CD14-positive monocyte (primary cell): Measurements from ENCODE around the gene MAML3. TPM values are rescaled to one million over a fixed set of nuclear protein-coding genes. Genes with fewer than 3 reads are reported as not detected.

ENCODE experiments used
- DNase-seq, 3 donors: peaks; one replicate each; pipeline ENCODE4 v3.0.0-alpha.2; 2011 to 2022
- H2AFZ ChIP-seq: 2 replicates; pipeline ENCODE4 v1.6.0; 2012; ENCODE audit warnings: mild to moderate bottlenecking, low read depth, low read length, inconsistent platforms; ENCODE audit not compliant: insufficient read depth, poor library complexity, severe bottlenecking
- H3K27ac ChIP-seq, 2 donors: 1 replicate in 1 of 2; 2 replicates in 1 of 2; pipeline ENCODE4 v1.5.1; 2012 to 2013; ENCODE audit warnings: low read length in 2 of 2, control low read depth in 1 of 2, inconsistent platforms in 1 of 2, low read depth in 1 of 2, mild to moderate bottlenecking in 1 of 2
- H3K27me3 ChIP-seq, 2 donors: one replicate each; pipeline versions ENCODE4 v1.6.0 to v1.6.1; 2011 to 2013; ENCODE audit warnings: low read length in 2 of 2; ENCODE audit not compliant: control insufficient read depth in 2 of 2, insufficient read depth in 2 of 2
- H3K36me3 ChIP-seq, 2 donors: replicated peaks in 1 of 2; 1 replicate in 1 of 2; 2 replicates in 1 of 2; pipeline versions ENCODE4 v1.5.1 to v1.6.1; 2012 to 2013; ENCODE audit warnings: low read length in 2 of 2, control low read depth in 1 of 2, inconsistent platforms in 1 of 2, mild to moderate bottlenecking in 1 of 2; ENCODE audit not compliant: insufficient read depth in 2 of 2, control insufficient read depth in 1 of 2
- H3K4me1 ChIP-seq, 2 donors: 1 replicate in 1 of 2; 2 replicates in 1 of 2; pipeline versions ENCODE4 v1.5.1 to v1.6.1; 2012 to 2013; ENCODE audit warnings: low read length in 2 of 2, control low read depth in 1 of 2, inconsistent platforms in 1 of 2, mild to moderate bottlenecking in 1 of 2, moderate library complexity in 1 of 2; ENCODE audit not compliant: insufficient read depth in 2 of 2, control insufficient read depth in 1 of 2
- H3K4me2 ChIP-seq: replicated peaks from 2 replicates; pipeline ENCODE3; 2012; ENCODE audit warnings: low read length, moderate library complexity, mild to moderate bottlenecking; ENCODE audit not compliant: poor library complexity, severe bottlenecking; ENCODE audit errors: extremely low read depth
- H3K4me3 ChIP-seq, 3 experiments: fragments of 200-600 bp in 1 of 3; sonication (generic) in 1 of 3; replicated peaks in 1 of 3; 1 replicate in 2 of 3; 2 replicates in 1 of 3; pipeline ENCODE4 v1.5.1; 2011 to 2013; ENCODE audit warnings: low read length in 3 of 3, mild to moderate bottlenecking in 3 of 3, control low read depth in 2 of 3, low read depth in 2 of 3, inconsistent platforms in 1 of 3, moderate library complexity in 1 of 3
- H3K79me2 ChIP-seq: 2 replicates; pipeline ENCODE4 v1.6.0; 2012; ENCODE audit warnings: mild to moderate bottlenecking, control low read depth, inconsistent platforms, low read length, moderate library complexity; ENCODE audit not compliant: insufficient read depth
- H3K9ac ChIP-seq: 2 replicates; pipeline ENCODE4 v1.6.0; 2017; ENCODE audit warnings: low read length, mild to moderate bottlenecking; ENCODE audit not compliant: insufficient read depth, poor library complexity, severe bottlenecking
- H3K9me3 ChIP-seq, 2 donors: replicated peaks in 1 of 2; 1 replicate in 1 of 2; 2 replicates in 1 of 2; pipeline versions ENCODE4 v1.5.1 to v1.6.1; 2012 to 2013; ENCODE audit warnings: low read length in 2 of 2, control low read depth in 1 of 2; ENCODE audit not compliant: control insufficient read depth in 1 of 2, insufficient read depth in 1 of 2
- H4K20me1 ChIP-seq: 2 replicates; pipeline ENCODE4 v1.6.0; 2012; ENCODE audit warnings: mild to moderate bottlenecking, low read length, control low read depth, moderate library complexity; ENCODE audit not compliant: insufficient read depth
- H3K27ac Mint-ChIP-seq, 7 donors: one replicate each; pipeline ENCODE4 v1.8.0; 2020; ENCODE audit warnings: mild to moderate bottlenecking in 7 of 7, mixed read lengths in 7 of 7, moderate library complexity in 6 of 7, inconsistent platforms in 2 of 7
- H3K27me3 Mint-ChIP-seq, 3 donors: one replicate each; pipeline ENCODE4 v1.8.0; 2021 to 2022; ENCODE audit warnings: low read depth in 3 of 3, mild to moderate bottlenecking in 3 of 3, mixed read lengths in 3 of 3, moderate library complexity in 3 of 3, inconsistent platforms in 1 of 3
- H3K36me3 Mint-ChIP-seq, 2 donors: one replicate each; pipeline ENCODE4 v1.8.0; 2020; ENCODE audit warnings: mixed read lengths in 2 of 2, inconsistent platforms in 1 of 2, mild to moderate bottlenecking in 1 of 2
- H3K4me1 Mint-ChIP-seq: one replicate; pipeline ENCODE4 v1.8.0; 2020; ENCODE audit warnings: mild to moderate bottlenecking, mixed read lengths
- H3K4me3 Mint-ChIP-seq, 2 donors: one replicate each; pipeline ENCODE4 v1.8.0; 2020; ENCODE audit warnings: mild to moderate bottlenecking in 2 of 2, mixed read lengths in 2 of 2, moderate library complexity in 1 of 2
- H3K9me3 Mint-ChIP-seq, 7 donors: one replicate each; pipeline ENCODE4 v1.8.0; 2020 to 2022; ENCODE audit warnings: mixed read lengths in 7 of 7, mild to moderate bottlenecking in 6 of 7, moderate library complexity in 6 of 7, inconsistent platforms in 2 of 7
- CTCF ChIP-seq: fragments of 200-600 bp; IDR thresholded peaks from one replicate; pipeline ENCODE4 v1.8.0; 2022; ENCODE audit warnings: antibody characterized with exemption, mild to moderate bottlenecking
- WGBS: methylation state at CpG from one replicate; pipeline ENCODE4 v1.1.5; 2013; ENCODE audit warnings: missing lambda C conversion rate; ENCODE audit not compliant: insufficient coverage; 5-methylcytosine and 5-hydroxymethylcytosine counted together
- intact Hi-C, 2 donors: fragments of 100-400 bp; cut with micrococcal nuclease; formaldehyde crosslinking; loops; one replicate each; pipeline versions ENCODE4 v1.15.0 to v1.15.1; 2023
- polyA plus RNA-seq, 3 donors: library from polyadenylated mRNA; depleted of rRNA in 1 of 3; unstranded in 2 of 3; stranded (reverse) in 1 of 3; fragments of 300-500 nt in 2 of 3; fragments of >200 nt in 1 of 3; fragmentation: Illumina TruSeq in 2 of 3; gene quantifications; 1 replicate in 2 of 3; 2 replicates in 1 of 3; pipeline ENCODE4 v1.2.3, GENCODE V29; 2012 to 2021

Gene MAML3
- polyA plus RNA-seq, 3 donors = 1.5 to 6.5 (median 2.3) TPM

GRCh38 chr4:139940600-139940999 is 213.4 kb downstream of the MAML3 start:
- Histone ChIP-seq H2AFZ (no peak overlapping the region), H4K20me1 (peaks cover 3% of the 10 kb centered on the region), H3K27me3 (no peaks in the 10 kb centered on the region), H3K4me3 (no peak overlapping the region), H3K79me2 (peaks cover 6% of the 10 kb centered on the region), H3K4me1 (peaks cover 6 to 7% of the 10 kb centered on the region in 2 donors), H3K36me3 (no peaks in the 10 kb centered on the region), H3K9me3 (no peaks in the 10 kb centered on the region), H3K27ac (no peak overlapping the region), H3K9ac (no peak overlapping the region), H3K4me2 (no peak overlapping the region)
- intact Hi-C loops = no loop called here
- H3K27ac Mint-ChIP-seq = no peak overlapping the region
- 100% methylated on average over 2 of the region's 2 CpGs for WGBS
- H3K4me3 Mint-ChIP-seq = no peak overlapping the region
- H3K4me1 Mint-ChIP-seq = peaks cover 10% of the 10 kb centered on the region
- no peak for TF ChIP-seq CTCF
- H3K9me3 Mint-ChIP-seq = peaks cover 0 to 3% (median 0%) of the 10 kb centered on the region in 7 donors
- no peaks in the 10 kb centered on the region for H3K36me3 Mint-ChIP-seq
- H3K27me3 Mint-ChIP-seq = peaks cover 0 to 3% (median 0%) of the 10 kb centered on the region in 3 donors
- no peak for DNase-seq

GRCh38 chr4:139938414-139938813 is 215.6 kb downstream of the MAML3 start:
- no peak for TF ChIP-seq CTCF
- no peak overlapping the region for H3K27ac Mint-ChIP-seq
- Histone ChIP-seq H3K4me2 (no peak overlapping the region), H3K27me3 (no peaks in the 10 kb centered on the region), H3K4me1 (peaks cover 17% of the 10 kb centered on the region in 2 donors), H3K36me3 (no peaks in the 10 kb centered on the region), H3K27ac (no peak overlapping the region), H4K20me1 (peaks cover 4% of the 10 kb centered on the region), H3K9me3 (no peaks in the 10 kb centered on the region), H2AFZ (no peak overlapping the region), H3K79me2 (peaks cover 5% of the 10 kb centered on the region), H3K9ac (no peak overlapping the region), H3K4me3 (no peak overlapping the region)
- no peak overlapping the region for H3K4me3 Mint-ChIP-seq
- H3K4me1 Mint-ChIP-seq = peaks cover 13% of the 10 kb centered on the region
- DNase-seq = no peak
- WGBS = no CpG with 5 or more reads among the region's 2 CpGs
- H3K36me3 Mint-ChIP-seq = no peaks in the 10 kb centered on the region
- intact Hi-C loops = no loop called here
- H3K27me3 Mint-ChIP-seq = peaks cover 0 to 3% (median 0%) of the 10 kb centered on the region in 3 donors
- H3K9me3 Mint-ChIP-seq = peaks cover 0 to 3% (median 0%) of the 10 kb centered on the region in 7 donors
